GM19324 (cell line): ENCODE results near the gene ENKUR.

Source experiments
- ATAC-seq: cut with Tn5 transposase; IDR thresholded peaks from one replicate; pipeline ENCODE4 v1.9.1; 2021; ENCODE audit warnings: mild to moderate bottlenecking, moderate library complexity; ENCODE audit not compliant: unreplicated experiment, low FRiP score

Gene ENKUR, protein sequence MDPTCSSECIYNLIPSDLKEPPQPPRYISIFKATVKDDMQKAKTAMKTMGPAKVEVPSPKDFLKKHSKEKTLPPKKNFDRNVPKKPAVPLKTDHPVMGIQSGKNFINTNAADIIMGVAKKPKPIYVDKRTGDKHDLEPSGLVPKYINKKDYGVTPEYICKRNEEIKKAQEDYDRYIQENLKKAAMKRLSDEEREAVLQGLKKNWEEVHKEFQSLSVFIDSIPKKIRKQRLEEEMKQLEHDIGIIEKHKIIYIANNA

DNA sequence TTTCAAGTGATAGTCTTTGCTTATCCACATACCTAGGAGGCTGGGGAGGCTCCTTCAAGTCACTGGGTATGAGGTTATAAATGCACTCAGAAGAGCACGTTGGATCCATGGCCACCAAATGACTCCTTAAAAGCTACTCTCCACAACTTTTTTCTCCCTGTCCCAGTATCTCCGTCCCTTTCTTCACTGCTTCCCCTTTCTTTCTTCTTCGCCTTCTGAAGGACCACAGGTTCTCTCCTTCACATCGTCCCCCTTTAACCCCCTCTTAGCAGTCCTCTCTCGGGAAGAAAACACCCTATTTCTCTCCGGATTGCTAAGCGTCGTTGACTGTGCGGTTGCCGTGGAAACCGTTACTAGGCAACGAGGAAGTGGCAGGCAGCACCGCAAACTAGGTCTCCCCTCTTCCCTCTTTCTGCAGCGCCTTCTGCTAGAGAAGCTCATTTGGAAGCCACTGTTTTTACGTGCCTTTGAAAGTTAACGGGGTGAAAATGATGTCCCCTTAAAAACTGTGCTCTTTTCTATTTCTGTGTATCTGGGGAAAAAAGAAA lies at the start of gene ENKUR:
Gene ENKUR (minus strand): TSS at position 331 of the 548 bp plus-strand sequence. CDS start 222 bp downstream, at position 109.
- peak; percentile 74 for ATAC-seq

GRCh38 chr10:25064401-25064800 lies 48.4 kb upstream of the ENKUR start:
- no peak for ATAC-seq

GRCh38 chr10:25063644-25064043 lies 47.7 kb upstream of the ENKUR start:
- no peak for ATAC-seq

- no peak for ATAC-seq
Measured at GRCh38 chr10:25063157-25063556, 47.2 kb upstream of the ENKUR start.

DNA sequence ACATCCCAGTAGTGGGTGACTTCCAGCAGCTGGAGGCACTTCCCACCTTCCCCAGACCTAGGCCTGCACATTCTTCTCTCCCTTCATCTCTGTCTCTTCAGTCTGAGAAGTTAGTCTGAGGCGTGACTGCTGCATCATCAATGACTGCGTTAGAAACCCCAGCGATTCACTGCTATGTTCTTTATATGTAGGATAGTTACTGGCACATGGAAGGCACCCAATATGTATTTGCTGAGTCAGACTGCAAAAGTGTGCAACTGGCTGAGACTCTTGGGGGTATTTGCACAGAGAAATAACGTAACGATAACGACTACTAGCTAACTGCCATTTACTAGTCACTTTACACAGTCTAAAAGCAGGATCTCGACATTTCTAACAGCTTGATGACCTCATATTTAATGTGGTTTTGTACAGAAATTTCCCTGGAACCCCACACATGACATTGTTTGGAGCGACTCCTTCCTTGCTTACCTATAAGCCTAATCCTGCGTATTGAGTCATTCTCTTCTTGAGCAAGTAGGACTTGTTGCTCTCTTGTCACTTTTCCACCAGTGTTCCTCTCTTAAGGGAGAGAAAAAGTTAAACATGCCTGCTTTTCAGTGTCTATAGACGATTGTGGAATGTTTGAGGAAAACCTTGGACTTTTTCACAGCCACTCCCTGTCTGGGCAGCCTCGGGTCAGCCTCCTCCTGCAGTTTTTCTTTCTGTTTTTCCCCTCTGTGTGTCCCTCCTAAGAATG lies 45.9 kb upstream of the ENKUR start:
- ATAC-seq = no peak

- no peak for ATAC-seq
Measured at GRCh38 chr10:25061125-25061524, 45.2 kb upstream of the ENKUR start.

DNA sequence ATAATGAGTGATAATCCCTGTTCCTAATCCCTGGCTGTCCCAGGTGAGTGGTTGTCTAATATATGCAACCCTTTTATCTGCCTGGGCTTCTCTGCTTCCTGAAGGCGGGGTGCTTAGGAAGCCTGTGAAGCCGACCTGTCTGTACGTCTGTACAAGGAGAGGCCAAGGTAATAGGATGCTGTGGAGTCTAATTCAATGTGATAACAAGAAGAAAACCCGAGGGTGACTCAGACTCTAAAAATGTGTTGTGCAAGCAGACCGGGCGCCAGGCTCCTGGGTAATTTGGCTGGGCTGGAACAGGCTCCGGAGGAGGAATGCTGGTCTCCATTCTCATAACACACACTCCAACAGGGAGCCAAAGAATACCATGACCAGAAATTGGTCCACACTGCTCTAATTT lies 44.0 kb upstream of the ENKUR start:
- no peak for ATAC-seq

DNA sequence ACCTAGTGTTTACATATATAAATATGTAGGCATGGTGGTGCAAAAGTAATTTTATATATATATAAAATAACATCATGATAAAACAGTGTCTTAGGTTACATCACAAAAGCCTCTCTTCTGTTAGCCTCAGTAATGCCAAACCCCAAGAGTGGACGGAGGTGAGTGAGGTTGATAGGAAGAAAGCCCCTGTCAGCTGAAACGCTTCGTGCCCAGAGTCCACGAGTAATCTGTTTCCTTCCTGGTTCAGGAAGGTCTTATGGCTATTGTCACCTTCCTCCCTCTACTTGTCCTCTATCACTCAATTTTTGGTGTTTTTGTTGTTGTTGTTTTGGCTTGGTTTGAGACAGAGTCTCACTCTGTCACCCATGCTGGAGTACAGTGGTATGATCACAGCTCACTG lies 41.9 kb upstream of the ENKUR start:
- no peak for ATAC-seq

GRCh38 chr10:25056726-25057125 lies 40.8 kb upstream of the ENKUR start:
- no peak for ATAC-seq

DNA sequence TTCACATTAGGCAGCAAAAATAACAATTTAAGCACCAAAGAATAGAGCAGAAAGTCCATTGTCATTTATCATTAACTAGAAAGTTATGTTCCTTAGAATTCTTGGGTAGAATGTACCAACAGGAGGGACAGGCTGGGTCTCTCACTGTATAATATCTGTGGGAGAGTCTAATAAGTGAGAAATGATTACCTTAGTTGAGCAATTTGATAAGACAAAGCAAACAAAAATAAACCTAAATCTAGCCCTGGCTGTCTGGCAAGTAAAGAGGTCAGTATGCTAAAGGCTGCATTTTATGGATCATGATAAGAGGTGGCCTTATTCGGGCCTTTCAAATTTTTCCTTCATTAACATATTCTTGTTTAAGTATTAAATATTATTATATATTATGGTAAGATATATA lies 36.1 kb upstream of the ENKUR start:
- no peak for ATAC-seq

DNA sequence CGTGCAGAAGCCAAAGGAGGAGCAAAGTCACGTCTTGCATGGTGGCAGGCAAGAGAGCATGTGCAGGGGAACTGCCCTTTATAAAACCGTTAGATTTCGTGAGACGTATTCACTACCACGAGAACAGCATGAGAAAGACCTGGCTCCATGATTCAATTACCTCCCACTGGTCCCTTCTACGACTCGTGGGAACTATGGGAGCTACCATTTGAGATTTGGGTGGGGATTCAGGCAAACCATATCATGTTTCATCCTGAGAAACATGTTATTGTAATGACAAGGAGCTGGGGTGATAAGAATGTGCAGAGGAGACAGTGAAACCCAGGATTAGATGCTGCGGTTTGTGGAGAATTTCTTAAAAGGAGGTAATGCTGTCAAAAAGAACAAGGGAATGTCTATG lies 34.4 kb upstream of the ENKUR start:
- no peak for ATAC-seq

GRCh38 chr10:25049966-25050365 lies 34.0 kb upstream of the ENKUR start:
- no peak for ATAC-seq

- no peak for ATAC-seq
Measured at GRCh38 chr10:25048450-25048849, 32.5 kb upstream of the ENKUR start.

- ATAC-seq = no peak
Measured at GRCh38 chr10:25047591-25048301, 31.8 kb upstream of the ENKUR start.

DNA sequence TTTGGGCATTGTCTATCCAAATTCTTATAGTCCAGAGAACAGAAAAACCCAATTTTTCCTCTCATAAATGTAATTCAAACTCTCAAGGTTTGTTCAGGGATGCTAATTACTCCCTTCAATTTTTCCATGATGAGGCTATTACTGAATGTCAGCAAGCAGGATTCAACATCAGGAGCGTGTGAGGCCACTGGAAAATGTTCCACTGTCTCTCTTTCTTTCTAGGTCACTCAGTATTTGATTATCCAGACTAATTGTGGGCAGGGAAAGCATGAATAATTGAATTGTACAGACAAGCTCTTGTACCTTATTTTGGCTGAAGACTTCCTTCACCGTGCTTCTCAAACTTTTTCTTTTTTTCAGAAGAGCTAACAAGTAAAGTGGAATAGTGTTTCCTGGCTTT lies 31.1 kb upstream of the ENKUR start:
- no peak for ATAC-seq

GRCh38 chr10:25046641-25047040 lies 30.7 kb upstream of the ENKUR start:
- ATAC-seq = no peak

DNA sequence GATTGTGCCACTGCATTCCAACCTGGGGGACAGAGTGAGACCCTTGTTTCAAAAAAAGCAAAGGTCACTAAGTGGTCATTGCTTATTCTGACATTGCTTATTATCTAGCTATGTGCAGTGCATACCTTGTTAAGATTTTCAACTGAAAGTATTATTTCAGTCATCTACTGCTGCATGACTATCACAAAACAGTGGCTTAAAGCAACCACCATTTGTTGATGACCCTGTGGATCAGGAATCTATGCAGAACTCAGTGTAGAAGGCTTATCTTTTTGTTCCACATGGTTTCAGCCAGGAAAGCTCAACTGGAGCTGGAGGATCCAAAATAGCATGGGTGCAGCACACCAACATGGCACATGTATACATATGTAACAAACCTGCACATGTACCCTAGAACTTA lies 23.6 kb upstream of the ENKUR start:
- ATAC-seq = no peak

GRCh38 chr10:25038325-25038724 lies 22.4 kb upstream of the ENKUR start:
- no peak for ATAC-seq

DNA sequence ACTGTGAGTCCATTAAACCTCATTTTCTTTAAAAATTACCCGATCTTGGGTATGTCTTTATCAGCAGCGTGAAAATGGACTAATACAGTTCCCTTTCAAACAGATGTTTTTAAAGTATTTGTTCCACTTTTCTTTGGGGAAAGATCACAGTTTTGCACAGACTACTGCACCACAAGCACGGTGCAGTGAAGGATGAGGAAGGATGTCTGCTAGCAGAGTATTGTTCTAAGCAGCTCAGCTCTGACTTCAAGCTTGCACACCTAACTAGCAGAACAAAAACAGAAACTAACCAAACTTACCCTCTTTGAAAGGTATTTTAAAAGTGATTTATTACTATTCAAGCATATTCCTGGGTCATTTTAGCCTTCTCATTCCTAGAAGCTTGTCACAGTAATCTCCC lies 20.4 kb upstream of the ENKUR start:
- no peak for ATAC-seq

- no peak for ATAC-seq
Measured at GRCh38 chr10:25029519-25029918, 13.6 kb upstream of the ENKUR start.

- ATAC-seq = no peak
Measured at GRCh38 chr10:25028711-25029110, 12.8 kb upstream of the ENKUR start.
